Measurements from ENCODE around the gene TESPA1.

The TESPA1 gene

GRCh38 chr12:54984658-54985376 is at the start of gene TESPA1:
Gene TESPA1, minus strand, starts transcription at chr12:54984762. Its CDS starts 10,200 bp downstream, at chr12:54974562.
- no peaks in the 10 kb centered on the region for H4K20me1 ChIP-seq (ENCODE audit: insufficient read depth, low read length)
- no peaks in the 10 kb centered on the region for H3K36me3 ChIP-seq (replicated peaks; ENCODE audit: insufficient read depth, low read length)
- peak within 1 kb of the TSS; percentile 56 for H2AFZ ChIP-seq (ENCODE audit: low read length)
- no peaks in the 10 kb centered on the region for H3K9me2 ChIP-seq (replicated peaks; ENCODE audit: insufficient read depth, low read length)
- H3K9me3 ChIP-seq (replicated peaks; ENCODE audit: insufficient read depth, low read length): no peaks in the 10 kb centered on the region
- peak within 1 kb of the TSS; percentile 80 for H3K27ac ChIP-seq (ENCODE audit: low read length)
- H3K4me2 ChIP-seq (ENCODE audit: low read depth, low read length): peak within 1 kb of the TSS; percentile 93
- peaks cover 13% of the 10 kb centered on the region for H3K79me2 ChIP-seq (ENCODE audit: low read length)
- H3K27me3 ChIP-seq (replicated peaks; ENCODE audit: insufficient read depth, low read length): no peaks in the 10 kb centered on the region
- peak within 1 kb of the TSS; percentile 49 for H3K9ac ChIP-seq (ENCODE audit: low read length)
- H3K4me1 ChIP-seq (ENCODE audit: low read length): peaks cover 26% of the 10 kb centered on the region
- TF ChIP-seq EZH2phosphoT487 (IDR thresholded peaks at IDR 0.05; ENCODE audit: low read length) (no peak), EZH2 (optimal IDR thresholded peaks at IDR 0.05; ENCODE audit: low read depth, low read length) (no peak), CTCF (IDR thresholded peaks at IDR 0.05; ENCODE audit: low read length) (no peak)
- peak; percentile 93 for DNase-seq
- peaks cover 19% of the 10 kb centered on the region for H3F3A ChIP-seq (ENCODE audit: insufficient read depth, low read length)
- H3K4me3 ChIP-seq (ENCODE audit: low read length): peak within 1 kb of the TSS; percentile 65

- Histone ChIP-seq H3K4me3 (ENCODE audit: low read length) (no peak overlapping the region), H3K27ac (ENCODE audit: low read length) (no peak overlapping the region), H3K9ac (ENCODE audit: low read length) (no peak overlapping the region), H3K36me3 (replicated peaks; ENCODE audit: insufficient read depth, low read length) (no peaks in the 10 kb centered on the region), H3K27me3 (replicated peaks; ENCODE audit: insufficient read depth, low read length) (no peaks in the 10 kb centered on the region), H4K20me1 (ENCODE audit: insufficient read depth, low read length) (no peaks in the 10 kb centered on the region), H3K9me2 (replicated peaks; ENCODE audit: insufficient read depth, low read length) (no peaks in the 10 kb centered on the region), H3K4me1 (ENCODE audit: low read length) (peaks cover 14% of the 10 kb centered on the region; the same call in 1 of the 2 replicates), H2AFZ (ENCODE audit: low read length) (no peak overlapping the region), H3K79me2 (ENCODE audit: low read length) (no peaks in the 10 kb centered on the region), H3K9me3 (replicated peaks; ENCODE audit: insufficient read depth, low read length) (no peaks in the 10 kb centered on the region), H3F3A (ENCODE audit: insufficient read depth, low read length) (no peaks in the 10 kb centered on the region), H3K4me2 (ENCODE audit: low read depth, low read length) (no peak overlapping the region)
- TF ChIP-seq EZH2 (optimal IDR thresholded peaks at IDR 0.05; ENCODE audit: low read depth, low read length): no peak
- no peak for TF ChIP-seq EZH2phosphoT487 (IDR thresholded peaks at IDR 0.05; ENCODE audit: low read length)
- no peak for TF ChIP-seq CTCF (IDR thresholded peaks at IDR 0.05; ENCODE audit: low read length)
- no peak for DNase-seq
Observed at GRCh38 chr12:55034218-55034617, 49.7 kb upstream of the TESPA1 start.

GRCh38 chr12:55025508-55025907 is 40.9 kb upstream of the TESPA1 start:
- no peak for DNase-seq
- Histone ChIP-seq H3K27ac (ENCODE audit: low read length) (no peak overlapping the region), H3K9ac (ENCODE audit: low read length) (no peak overlapping the region), H3K9me2 (replicated peaks; ENCODE audit: insufficient read depth, low read length) (no peaks in the 10 kb centered on the region), H3K27me3 (replicated peaks; ENCODE audit: insufficient read depth, low read length) (no peaks in the 10 kb centered on the region), H3K4me3 (ENCODE audit: low read length) (no peak overlapping the region), H3F3A (ENCODE audit: insufficient read depth, low read length) (no peaks in the 10 kb centered on the region), H3K36me3 (replicated peaks; ENCODE audit: insufficient read depth, low read length) (no peaks in the 10 kb centered on the region), H3K4me2 (ENCODE audit: low read depth, low read length) (no peak overlapping the region), H3K79me2 (ENCODE audit: low read length) (no peaks in the 10 kb centered on the region), H2AFZ (ENCODE audit: low read length) (no peak overlapping the region), H3K9me3 (replicated peaks; ENCODE audit: insufficient read depth, low read length) (no peaks in the 10 kb centered on the region), H4K20me1 (ENCODE audit: insufficient read depth, low read length) (no peaks in the 10 kb centered on the region), H3K4me1 (ENCODE audit: low read length) (0 out of 2 replicates have a peak, but pooled peaks cover 3% of the 10 kb centered on the region)
- TF ChIP-seq EZH2phosphoT487 (IDR thresholded peaks at IDR 0.05; ENCODE audit: low read length): no peak
- TF ChIP-seq CTCF (IDR thresholded peaks at IDR 0.05; ENCODE audit: low read length): no peak

Data from MM.1S (cell line).